Adrenal gland (tissue), 5 donors: Measurements from ENCODE around the gene GOLGA6C.

Source experiments
- POLR2A ChIP-seq, 2 donors: fragments of 450-650 bp; IDR thresholded peaks; one replicate each; pipeline ENCODE4 v1.6.1; 2017; ENCODE audit warnings: antibody characterized with exemption in 2 of 2, mild to moderate bottlenecking in 2 of 2, moderate library complexity in 1 of 2
- TF ChIP-seq, protein P1 (sequence below), 6 experiments: fragments of 450-650 bp in 4 of 6; fragments of 200-600 bp in 2 of 6; sonication (generic) in 1 of 6; IDR thresholded peaks; 1 replicate in 5 of 6; 2 replicates in 1 of 6; pipeline versions ENCODE4 v1.5.1 to v1.8.0; 2016 to 2021; ENCODE audit warnings: antibody characterized with exemption in 6 of 6, mild to moderate bottlenecking in 2 of 6, moderate library complexity in 1 of 6
- donor health status: DM: no; HTN: no; CAD: no.

DNA sequence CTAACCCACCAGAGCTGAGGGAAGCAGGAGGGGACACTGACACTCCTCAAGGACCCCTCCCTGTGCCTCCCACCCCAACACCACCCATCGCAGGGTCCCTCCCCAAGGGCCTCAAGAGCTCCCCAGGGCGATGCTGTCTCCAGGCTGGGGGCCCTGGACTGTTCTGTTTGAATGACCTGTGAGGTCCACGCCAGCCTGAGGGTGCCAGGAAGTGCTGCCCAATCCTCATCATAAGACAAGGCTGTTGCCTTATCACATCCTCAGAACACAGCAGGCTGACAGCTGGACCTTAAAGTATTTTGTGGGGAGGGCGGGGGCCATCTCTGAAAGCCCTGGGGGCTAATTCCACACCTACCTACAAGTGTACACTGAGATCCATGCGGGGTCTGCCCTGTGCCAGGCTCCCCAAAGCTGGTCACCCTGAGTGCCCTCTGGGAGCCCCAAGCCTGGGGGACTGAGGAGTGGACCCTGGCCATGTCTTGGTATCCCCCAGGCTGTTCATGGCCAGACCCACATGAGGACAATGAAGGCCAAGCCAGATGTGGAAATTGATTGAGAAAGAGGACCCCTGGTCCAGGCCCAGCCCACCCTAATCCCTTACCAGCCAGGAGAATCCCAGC, 23.8 kb upstream of the GOLGA6C start:
- TF ChIP-seq, protein P1, sequence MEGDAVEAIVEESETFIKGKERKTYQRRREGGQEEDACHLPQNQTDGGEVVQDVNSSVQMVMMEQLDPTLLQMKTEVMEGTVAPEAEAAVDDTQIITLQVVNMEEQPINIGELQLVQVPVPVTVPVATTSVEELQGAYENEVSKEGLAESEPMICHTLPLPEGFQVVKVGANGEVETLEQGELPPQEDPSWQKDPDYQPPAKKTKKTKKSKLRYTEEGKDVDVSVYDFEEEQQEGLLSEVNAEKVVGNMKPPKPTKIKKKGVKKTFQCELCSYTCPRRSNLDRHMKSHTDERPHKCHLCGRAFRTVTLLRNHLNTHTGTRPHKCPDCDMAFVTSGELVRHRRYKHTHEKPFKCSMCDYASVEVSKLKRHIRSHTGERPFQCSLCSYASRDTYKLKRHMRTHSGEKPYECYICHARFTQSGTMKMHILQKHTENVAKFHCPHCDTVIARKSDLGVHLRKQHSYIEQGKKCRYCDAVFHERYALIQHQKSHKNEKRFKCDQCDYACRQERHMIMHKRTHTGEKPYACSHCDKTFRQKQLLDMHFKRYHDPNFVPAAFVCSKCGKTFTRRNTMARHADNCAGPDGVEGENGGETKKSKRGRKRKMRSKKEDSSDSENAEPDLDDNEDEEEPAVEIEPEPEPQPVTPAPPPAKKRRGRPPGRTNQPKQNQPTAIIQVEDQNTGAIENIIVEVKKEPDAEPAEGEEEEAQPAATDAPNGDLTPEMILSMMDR (IDR thresholded peaks at IDR 0.05), result no peak
- TF ChIP-seq POLR2A (IDR thresholded peaks at IDR 0.05), result no peak
